ENCODE results near the gene XCL1. TPM values are rescaled to one million over a fixed set of nuclear protein-coding genes. Genes with fewer than 3 reads are reported as not detected.

XCL1 gene
- total and polyA plus RNA-seq, 2 of the 13 experiments (the other 11 are each of a cell fraction or from before 2014, with no cell fraction given) = 2.5 to 7.6 TPM

DNA sequence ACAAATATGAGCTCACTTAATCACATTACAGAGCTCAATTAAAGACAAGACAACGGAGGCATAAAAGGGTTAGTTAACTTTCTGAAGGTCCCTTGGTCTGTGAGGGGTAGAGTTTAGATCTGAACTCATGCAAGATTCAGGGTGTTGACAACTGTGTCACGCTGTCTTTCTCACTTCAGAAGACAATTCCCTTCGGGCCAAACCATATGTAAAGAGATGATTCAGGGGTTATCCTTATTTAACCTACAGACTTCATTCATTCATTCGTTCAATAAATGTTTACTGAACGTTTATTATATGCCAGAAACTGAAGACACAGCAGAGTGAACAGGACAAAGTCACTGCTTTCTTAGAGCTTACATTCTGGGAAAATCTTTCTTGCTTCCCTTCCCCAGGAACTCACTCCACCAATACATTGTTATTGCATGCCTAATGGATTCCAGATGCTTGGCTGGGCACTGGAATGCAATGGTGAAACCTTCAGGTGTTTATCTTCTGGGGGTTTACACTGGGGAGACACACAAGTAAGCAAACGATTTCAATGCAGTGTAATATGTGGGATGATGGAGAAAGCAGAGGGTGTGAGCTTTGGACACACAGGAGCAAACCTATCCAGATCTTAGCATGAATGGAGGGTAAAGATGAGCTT, 6.4 kb downstream of the XCL1 start:
- intact Hi-C loops (cut with micrococcal nuclease; ENCODE audit: unreplicated experiment) = no loop called here
- DNase-seq (ENCODE audit: low spot score) (no peak), ATAC-seq (no peak)

More for the DNA sequence above, 6.4 kb downstream of the XCL1 start:
- ChIA-PET POLR2A (no interaction called here), CTCF (ENCODE audit: low intra/inter-chr PET ratio, low total read pairs) (no interaction called here)
- Histone ChIP-seq H3K79me2 (ENCODE audit: insufficient read depth, low read length) (no peaks in the 10 kb centered on the region), H3K27me3 (ENCODE audit: control insufficient read depth in 1 of 2, insufficient read depth in 2 of 2, low read length in 2 of 2) (no peaks in the 10 kb centered on the region), H4K20me1 (ENCODE audit: insufficient read depth, low read length) (no peaks in the 10 kb centered on the region), H2AFZ (ENCODE audit: low read length) (no peak overlapping the region), H3K4me3 (replicated peaks in 1 of 3; ENCODE audit: insufficient read depth in 1 of 3, low read depth in 2 of 3, low read length in 3 of 3) (no peak overlapping the region), H3K4me1 (ENCODE audit: insufficient read depth, low read length) (no peaks in the 10 kb centered on the region), H3K9ac (ENCODE audit: insufficient read depth, low read depth, low read length) (no peak overlapping the region), H3K27ac (ENCODE audit: extremely low read length, insufficient read depth, low read length) (no peak overlapping the region), H3K9me3 (ENCODE audit: low read length) (no peaks in the 10 kb centered on the region), H3K4me2 (ENCODE audit: low read depth, low read length) (no peak overlapping the region), H3K36me3 (replicated peaks in 1 of 2; ENCODE audit: control insufficient read depth in 1 of 2, insufficient read depth in 2 of 2, low read length in 2 of 2) (no peaks in the 10 kb centered on the region)
- no peak for TF ChIP-seq BATF2 (CRISPR knock-in tag; IDR thresholded peaks at IDR 0.05)
- TF ChIP-seq KLF16 (CRISPR knock-in tag; IDR thresholded peaks at IDR 0.05) = no peak
- no peak for TF ChIP-seq TCF7 (IDR thresholded peaks at IDR 0.05; ENCODE audit: low read depth)
- TF ChIP-seq, protein P1, sequence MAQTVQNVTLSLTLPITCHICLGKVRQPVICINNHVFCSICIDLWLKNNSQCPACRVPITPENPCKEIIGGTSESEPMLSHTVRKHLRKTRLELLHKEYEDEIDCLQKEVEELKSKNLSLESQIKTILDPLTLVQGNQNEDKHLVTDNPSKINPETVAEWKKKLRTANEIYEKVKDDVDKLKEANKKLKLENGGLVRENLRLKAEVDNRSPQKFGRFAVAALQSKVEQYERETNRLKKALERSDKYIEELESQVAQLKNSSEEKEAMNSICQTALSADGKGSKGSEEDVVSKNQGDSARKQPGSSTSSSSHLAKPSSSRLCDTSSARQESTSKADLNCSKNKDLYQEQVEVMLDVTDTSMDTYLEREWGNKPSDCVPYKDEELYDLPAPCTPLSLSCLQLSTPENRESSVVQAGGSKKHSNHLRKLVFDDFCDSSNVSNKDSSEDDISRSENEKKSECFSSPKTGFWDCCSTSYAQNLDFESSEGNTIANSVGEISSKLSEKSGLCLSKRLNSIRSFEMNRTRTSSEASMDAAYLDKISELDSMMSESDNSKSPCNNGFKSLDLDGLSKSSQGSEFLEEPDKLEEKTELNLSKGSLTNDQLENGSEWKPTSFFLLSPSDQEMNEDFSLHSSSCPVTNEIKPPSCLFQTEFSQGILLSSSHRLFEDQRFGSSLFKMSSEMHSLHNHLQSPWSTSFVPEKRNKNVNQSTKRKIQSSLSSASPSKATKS (CRISPR knock-in tag; IDR thresholded peaks at IDR 0.05) = no peak
- TF ChIP-seq CHD4 (IDR thresholded peaks at IDR 0.05; ENCODE audit: borderline replicate concordance, low read length) = no peak
- TF ChIP-seq CENPT (CRISPR knock-in tag; IDR thresholded peaks at IDR 0.05; ENCODE audit: low read depth) = no peak
- no peak for TF ChIP-seq ZNF766 (CRISPR knock-in tag; IDR thresholded peaks at IDR 0.05; ENCODE audit: borderline replicate concordance)
- TF ChIP-seq FOXO1 (CRISPR knock-in tag; IDR thresholded peaks at IDR 0.05) = no peak
- no peak for TF ChIP-seq ZNF776 (CRISPR knock-in tag; IDR thresholded peaks at IDR 0.05)
- no peak for TF ChIP-seq ZNF75D (CRISPR knock-in tag; IDR thresholded peaks at IDR 0.05; ENCODE audit: borderline replicate concordance)
- TF ChIP-seq SRF (IDR thresholded peaks at IDR 0.05; ENCODE audit: low read depth, low read length) = no peak
- TF ChIP-seq TSC22D2 (CRISPR knock-in tag; IDR thresholded peaks at IDR 0.05; ENCODE audit: borderline replicate concordance) = no peak
- TF ChIP-seq SMARCC2 (IDR thresholded peaks at IDR 0.05) = no peak
- no peak for TF ChIP-seq THRA (CRISPR knock-in tag; IDR thresholded peaks at IDR 0.05; ENCODE audit: borderline replicate concordance)
- no peak for TF ChIP-seq ISX (CRISPR knock-in tag; conservative IDR thresholded peaks at IDR 0.05)
- no peak for TF ChIP-seq GABPB1 (CRISPR knock-in tag; IDR thresholded peaks at IDR 0.05)
- no peak for TF ChIP-seq ZNF24 (IDR thresholded peaks at IDR 0.05)
- no peak for TF ChIP-seq YY1 (IDR thresholded peaks at IDR 0.05; ENCODE audit: insufficient read depth, insufficient replicate concordance, low read depth, low read length)
- no peak for TF ChIP-seq SNAPC2 (CRISPR knock-in tag; IDR thresholded peaks at IDR 0.05)
- TF ChIP-seq MIER2 (CRISPR knock-in tag; IDR thresholded peaks at IDR 0.05) = no peak
- WGBS (ENCODE audit: low lambda C conversion rate) = 52% methylated on average over 6 of the region's 6 CpGs
- BruUV-seq (replicated peaks) = no TSS peak
- in situ Hi-C loops (cut with HindIII; ENCODE audit: extremely low pct_ligation_motif_present, low pct_unique_long_range_greater_than_20kb) = loop anchor here (10.0 kb wide), 1 partner anchor 238 kb away; no protein-coding TSS in a partner anchor
- no peak for FAIRE-seq
